ENCODE measurements around the gene NUP43.
A peak's percentile ranks its signal among the peaks of the same experiment; 100 is the strongest.
"Not testable (repeated sequence)": the region's sequence is repeated elsewhere in the genome, so short reads cannot be mapped to it uniquely, and the experiment has no call there.

The NUP43 gene

GRCh38 chr6:149754548-149754947, 8.2 kb upstream of the NUP43 start:
- DNase-seq (no peak), ATAC-seq (no peak)
- Mint-ChIP-seq H3K36me3 (ENCODE audit: low read depth) (peaks cover 2% of the 10 kb centered on the region), H3K9me3 (no peaks in the 10 kb centered on the region), H3K27ac (no peak overlapping the region), H3K4me3 (no peak overlapping the region), H3K4me1 (peaks cover 39% of the 10 kb centered on the region), H3K27me3 (no peaks in the 10 kb centered on the region)

GRCh38 chr6:149753374-149753637, 7.0 kb upstream of the NUP43 start:
- H3K4me1 Mint-ChIP-seq: peaks cover 44% of the 10 kb centered on the region
- not testable (repeated sequence) for H3K36me3 Mint-ChIP-seq (ENCODE audit: low read depth); H3K27me3 Mint-ChIP-seq; ATAC-seq; H3K27ac Mint-ChIP-seq; H3K4me3 Mint-ChIP-seq; DNase-seq; H3K9me3 Mint-ChIP-seq

- no peak overlapping the region for H3K27ac Mint-ChIP-seq
Observed at GRCh38 chr6:149752600-149753373, 6.5 kb upstream of the NUP43 start.

GRCh38 chr6:149751920-149752319, 5.6 kb upstream of the NUP43 start:
- ATAC-seq; H3K4me3 Mint-ChIP-seq; H3K9me3 Mint-ChIP-seq; H3K36me3 Mint-ChIP-seq (ENCODE audit: low read depth); H3K27ac Mint-ChIP-seq; DNase-seq; H3K27me3 Mint-ChIP-seq: not testable (repeated sequence)
- peaks cover 53% of the 10 kb centered on the region for H3K4me1 Mint-ChIP-seq

More at GRCh38 chr6:149752600-149753373, 6.5 kb upstream of the NUP43 start:
- Mint-ChIP-seq H3K4me1 (peaks cover 46% of the 10 kb centered on the region), H3K9me3 (no peaks in the 10 kb centered on the region), H3K36me3 (ENCODE audit: low read depth) (no peaks in the 10 kb centered on the region), H3K27me3 (no peaks in the 10 kb centered on the region), H3K4me3 (no peak overlapping the region)
- ATAC-seq (no peak), DNase-seq (no peak)

- no peaks in the 10 kb centered on the region for H3K36me3 Mint-ChIP-seq (ENCODE audit: low read depth)
- H3K9me3 Mint-ChIP-seq: no peaks in the 10 kb centered on the region
- H3K27me3 Mint-ChIP-seq: no peaks in the 10 kb centered on the region
- peak overlapping the region; percentile 92 for H3K4me3 Mint-ChIP-seq
- peaks cover 59% of the 10 kb centered on the region for H3K4me1 Mint-ChIP-seq
- ATAC-seq: no peak
- H3K27ac Mint-ChIP-seq: no peak overlapping the region
- DNase-seq: no peak
Observed at GRCh38 chr6:149751239-149751638, 4.9 kb upstream of the NUP43 start.

GRCh38 chr6:149750136-149750609, 3.8 kb upstream of the NUP43 start:
- Mint-ChIP-seq H3K36me3 (ENCODE audit: low read depth) (peaks cover 3% of the 10 kb centered on the region), H3K27ac (peak overlapping the region; percentile 82), H3K9me3 (no peaks in the 10 kb centered on the region), H3K27me3 (no peaks in the 10 kb centered on the region), H3K4me1 (peaks cover 65% of the 10 kb centered on the region), H3K4me3 (peak overlapping the region; percentile 92)
- DNase-seq (peak; percentile 81), ATAC-seq (peak; percentile 73)

GRCh38 chr6:149749594-149750135, 3.3 kb upstream of the NUP43 start, which contains the start of gene PCMT1:
PCMT1 (plus strand) TSS chr6:149749741; CDS start chr6:149749902, 161 bp downstream.
- peak; percentile 93 for DNase-seq
- Mint-ChIP-seq H3K4me1 (peaks cover 63% of the 10 kb centered on the region), H3K27me3 (no peaks in the 10 kb centered on the region), H3K9me3 (no peaks in the 10 kb centered on the region), H3K36me3 (ENCODE audit: low read depth) (peaks cover 3% of the 10 kb centered on the region), H3K4me3 (peak within 1 kb of the TSS; percentile 92), H3K27ac (peak within 1 kb of the TSS; percentile 84)
- ATAC-seq: peak; percentile 78

- not testable (repeated sequence) for H3K9me3 Mint-ChIP-seq; DNase-seq; H3K36me3 Mint-ChIP-seq (ENCODE audit: low read depth); H3K27me3 Mint-ChIP-seq
- Mint-ChIP-seq H3K4me3 (peak overlapping the region; percentile 92), H3K27ac (peak overlapping the region; percentile 84), H3K4me1 (peaks cover 61% of the 10 kb centered on the region)
- peak; percentile 5 for ATAC-seq
Observed at GRCh38 chr6:149749082-149749593, 2.8 kb upstream of the NUP43 start.

- ATAC-seq, DNase-seq: not testable (repeated sequence)
- peak overlapping the region; percentile 87 for H3K27ac Mint-ChIP-seq
Observed at GRCh38 chr6:149745252-149745651, 1.1 kb downstream of the NUP43 start.

GRCh38 chr6:149734915-149735314, 11.4 kb downstream of the NUP43 start:
- Mint-ChIP-seq H3K36me3 (ENCODE audit: low read depth) (peaks cover 31% of the 10 kb centered on the region), H3K9me3 (no peaks in the 10 kb centered on the region), H3K27me3 (no peaks in the 10 kb centered on the region), H3K27ac (no peak overlapping the region), H3K4me3 (no peak overlapping the region), H3K4me1 (no peaks in the 10 kb centered on the region)
- DNase-seq: no peak
- no peak for ATAC-seq

More at GRCh38 chr6:149745252-149745651, 1.1 kb downstream of the NUP43 start:
- H3K9me3 Mint-ChIP-seq, H3K27me3 Mint-ChIP-seq: not testable (repeated sequence)
- peak overlapping the region; percentile 97 for H3K4me3 Mint-ChIP-seq
- peaks cover 35% of the 10 kb centered on the region for H3K4me1 Mint-ChIP-seq
- H3K36me3 Mint-ChIP-seq (ENCODE audit: low read depth): peaks cover 25% of the 10 kb centered on the region

- Mint-ChIP-seq H3K27ac (no peak overlapping the region), H3K9me3 (no peaks in the 10 kb centered on the region), H3K27me3 (no peaks in the 10 kb centered on the region), H3K4me3 (no peak overlapping the region), H3K36me3 (ENCODE audit: low read depth) (peaks cover 36% of the 10 kb centered on the region), H3K4me1 (peaks cover 10% of the 10 kb centered on the region)
- ATAC-seq (no peak), DNase-seq (no peak)
Observed at GRCh38 chr6:149733089-149733720, 13.1 kb downstream of the NUP43 start.

- peaks cover 38% of the 10 kb centered on the region for H3K36me3 Mint-ChIP-seq (ENCODE audit: low read depth)
- no peaks in the 10 kb centered on the region for H3K27me3 Mint-ChIP-seq
- DNase-seq (no peak), ATAC-seq (no peak)
- peaks cover 10% of the 10 kb centered on the region for H3K4me1 Mint-ChIP-seq
- H3K27ac Mint-ChIP-seq: no peak overlapping the region
- no peaks in the 10 kb centered on the region for H3K9me3 Mint-ChIP-seq
- H3K4me3 Mint-ChIP-seq: no peak overlapping the region
Observed at GRCh38 chr6:149729824-149730223, 16.5 kb downstream of the NUP43 start.

- Mint-ChIP-seq H3K36me3 (ENCODE audit: low read depth) (peaks cover 43% of the 10 kb centered on the region), H3K4me1 (peaks cover 11% of the 10 kb centered on the region), H3K27me3 (no peaks in the 10 kb centered on the region), H3K9me3 (no peaks in the 10 kb centered on the region), H3K27ac (peak overlapping the region; percentile 64), H3K4me3 (no peak overlapping the region)
- ATAC-seq: no peak
- no peak for DNase-seq
Observed at GRCh38 chr6:149728499-149729234, 17.7 kb downstream of the NUP43 start.

GRCh38 chr6:149727793-149728498, 18.4 kb downstream of the NUP43 start:
- no peak overlapping the region for H3K27ac Mint-ChIP-seq
- no peaks in the 10 kb centered on the region for H3K9me3 Mint-ChIP-seq
- H3K27me3 Mint-ChIP-seq: no peaks in the 10 kb centered on the region
- H3K4me1 Mint-ChIP-seq: peaks cover 11% of the 10 kb centered on the region
- DNase-seq: no peak
- H3K36me3 Mint-ChIP-seq (ENCODE audit: low read depth): peaks cover 40% of the 10 kb centered on the region
- H3K4me3 Mint-ChIP-seq: no peak overlapping the region
- ATAC-seq: no peak

All from activated naive CD8-positive, alpha-beta T cell treated with anti-CD3 and anti-CD28 coated beads, Interleukin-2, amount 50 U/mL, for 24 hours (primary cell).